Activated CD4-positive, alpha-beta T cell treated with anti-CD3 and anti-CD28 coated beads, Interleukin-2, amount 50 U/mL, for 4 hours (primary cell): ENCODE data around the gene KIF1B.
"Not testable (repeated sequence)": the region's sequence is repeated elsewhere in the genome, so short reads cannot be mapped to it uniquely, and the experiment has no call there.

Experiments used
- DNase-seq, 2 experiments: peaks; one replicate each; pipeline ENCODE4 v3.0.0-alpha.2; 2020

KIF1B gene

DNA sequence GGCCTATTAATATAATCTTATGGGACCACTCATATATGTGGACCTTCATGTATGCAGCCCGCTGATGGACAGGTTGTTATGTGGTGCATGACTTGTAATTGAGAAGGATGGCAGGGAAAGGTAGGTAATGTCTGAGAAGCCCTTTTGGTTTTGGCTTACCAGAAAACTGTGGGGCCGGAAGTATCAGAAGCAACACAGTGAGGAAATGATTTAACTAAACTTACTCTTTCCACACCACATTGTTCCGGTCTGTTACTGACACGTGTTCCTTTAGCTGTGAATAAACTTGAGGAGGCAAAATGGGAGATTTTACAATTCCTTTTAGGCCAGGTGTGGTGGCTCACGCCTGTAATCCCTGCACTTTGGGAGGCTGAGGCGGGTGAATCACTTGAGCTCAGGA lies 32.4 kb downstream of the KIF1B start:
- no peak for DNase-seq

DNA sequence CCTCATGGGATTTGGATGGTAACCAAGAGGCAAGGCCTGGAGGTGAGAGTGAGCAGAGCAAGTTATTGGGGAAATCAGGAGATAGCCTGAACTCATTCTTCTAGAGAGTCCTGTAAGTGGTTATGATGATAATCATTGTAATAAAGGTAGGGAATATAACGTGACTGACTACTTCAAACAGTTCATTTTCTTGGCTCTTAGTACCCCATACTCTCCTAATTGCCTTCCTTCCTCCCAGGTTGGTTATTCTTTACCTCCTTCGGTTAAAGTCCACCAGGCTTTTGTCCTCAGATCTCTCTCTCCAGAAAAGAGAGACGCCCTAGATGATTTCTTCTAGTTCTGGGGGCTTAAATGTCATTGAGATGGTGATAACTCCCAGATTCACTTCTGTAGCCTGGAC lies 35.3 kb downstream of the KIF1B start:
- no peak for DNase-seq

- no peak for DNase-seq
These were observed 39.6 kb downstream of the KIF1B start for GRCh38 chr1:10249808-10250457.

- no peak for DNase-seq
These were observed 40.3 kb downstream of the KIF1B start for GRCh38 chr1:10250663-10251062.

DNA sequence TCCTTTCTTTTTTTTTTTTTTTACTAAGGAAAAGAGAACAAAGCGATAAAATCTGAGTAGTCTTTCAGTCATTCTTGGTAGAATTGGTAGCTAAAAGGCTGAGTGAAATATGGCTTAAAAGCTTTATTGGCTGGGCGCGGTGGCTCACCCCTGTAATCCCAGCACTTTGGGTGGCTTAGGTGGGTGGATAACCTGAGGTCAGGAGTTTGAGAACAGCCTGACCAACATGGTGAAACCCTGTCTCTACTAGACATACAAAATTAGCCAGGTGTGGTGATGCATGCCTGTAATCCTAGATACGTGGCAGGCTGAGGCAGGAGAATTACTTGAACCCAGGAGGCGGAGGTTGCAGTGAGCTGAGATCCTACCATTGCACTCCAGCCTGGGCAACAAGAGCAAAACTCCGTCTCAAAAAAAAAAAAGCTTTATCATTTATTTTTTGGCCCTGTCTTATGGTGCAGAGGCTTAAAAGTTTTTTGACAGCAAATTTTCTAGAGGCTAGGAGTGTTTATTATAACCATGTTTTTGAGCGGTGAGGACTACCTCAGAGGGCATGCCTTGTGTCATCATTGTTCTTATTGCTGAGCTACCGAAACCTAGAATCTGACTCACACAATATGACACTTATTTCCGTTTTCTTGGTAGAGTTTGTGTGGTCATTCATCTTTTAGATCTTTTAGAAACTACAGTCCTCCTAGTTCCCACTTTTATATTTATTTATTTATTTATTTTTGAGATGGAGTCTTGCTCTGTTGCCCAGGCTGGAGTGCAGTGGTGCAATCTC lies 41.1 kb downstream of the KIF1B start:
- DNase-seq: not testable (repeated sequence)

DNA sequence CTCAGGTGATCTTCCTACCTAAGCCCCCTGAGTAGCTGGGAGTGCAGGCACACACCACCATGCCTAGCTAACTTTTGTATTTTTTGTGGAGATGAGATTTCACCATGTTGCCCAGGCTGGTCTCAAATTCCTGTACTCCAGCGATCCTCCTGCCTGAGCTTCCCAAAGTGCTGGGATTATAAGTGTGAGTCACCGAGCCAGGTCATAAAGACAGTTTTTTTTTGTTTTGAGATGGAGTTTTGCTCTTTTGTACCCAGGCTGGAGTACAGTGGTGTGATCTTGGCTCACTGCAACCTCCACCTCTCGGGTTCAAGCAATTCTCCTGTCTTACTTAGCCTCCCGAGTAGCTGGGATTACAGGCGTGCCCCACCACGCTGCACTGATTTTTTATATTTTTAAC lies 42.1 kb downstream of the KIF1B start:
- no peak for DNase-seq

DNA sequence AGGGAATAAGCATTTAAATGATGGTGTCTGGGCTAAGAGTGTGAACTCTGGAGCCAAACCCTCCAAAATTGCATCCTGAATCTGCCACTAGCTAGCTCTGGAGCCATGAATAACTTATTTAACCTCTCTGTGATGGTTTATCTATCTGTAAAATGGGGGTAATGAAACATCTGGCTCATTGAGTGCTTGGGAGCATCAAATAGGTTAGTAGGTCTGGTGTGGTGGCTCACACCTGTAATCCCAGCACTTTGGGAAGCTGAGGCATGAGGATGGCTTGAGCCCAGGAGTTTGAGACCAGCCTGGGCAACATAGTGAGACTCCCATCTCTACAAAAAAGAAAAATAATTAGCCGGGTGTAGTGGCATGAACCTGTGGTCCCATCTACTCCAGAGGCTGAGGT lies 42.8 kb downstream of the KIF1B start:
- no peak for DNase-seq

DNA sequence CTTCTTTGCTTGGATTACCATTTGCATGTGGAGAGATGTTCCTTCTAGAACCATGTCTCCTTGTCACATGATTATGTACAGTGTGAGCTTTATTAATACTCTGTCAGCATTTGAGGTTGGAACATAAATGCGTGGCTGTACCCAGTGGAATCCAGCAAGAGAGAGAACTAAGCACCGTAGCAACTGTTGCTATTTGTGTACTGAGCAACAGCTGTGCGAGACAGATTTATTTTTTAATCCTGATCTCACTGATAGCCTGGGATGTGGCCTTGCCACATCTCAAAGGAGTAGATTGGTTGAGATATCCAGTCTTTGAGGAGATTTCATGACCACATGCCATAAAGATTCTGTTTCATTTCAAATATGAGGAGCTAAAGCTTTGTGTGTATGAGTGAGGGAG lies 43.4 kb downstream of the KIF1B start:
- no peak for DNase-seq

DNA sequence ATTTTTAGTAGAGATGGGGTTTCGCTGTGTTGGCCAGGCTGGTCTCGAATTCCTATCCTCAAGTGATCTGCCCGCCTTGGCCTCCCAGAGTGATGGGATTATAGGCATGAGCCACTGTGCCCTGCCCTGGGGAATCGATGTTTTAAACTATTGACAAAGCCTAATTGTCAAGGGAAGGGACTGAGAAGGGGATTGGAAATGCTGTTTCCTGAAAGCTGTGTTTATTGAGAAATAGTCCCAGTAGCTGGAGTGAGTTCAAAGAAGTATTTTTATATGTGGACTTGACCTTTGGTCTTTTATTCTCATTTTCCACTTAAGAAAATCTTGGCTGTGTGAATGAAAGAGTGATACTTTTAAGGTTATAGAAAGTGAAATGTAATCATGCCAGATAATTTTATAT lies 47.5 kb downstream of the KIF1B start:
- no peak for DNase-seq

DNA sequence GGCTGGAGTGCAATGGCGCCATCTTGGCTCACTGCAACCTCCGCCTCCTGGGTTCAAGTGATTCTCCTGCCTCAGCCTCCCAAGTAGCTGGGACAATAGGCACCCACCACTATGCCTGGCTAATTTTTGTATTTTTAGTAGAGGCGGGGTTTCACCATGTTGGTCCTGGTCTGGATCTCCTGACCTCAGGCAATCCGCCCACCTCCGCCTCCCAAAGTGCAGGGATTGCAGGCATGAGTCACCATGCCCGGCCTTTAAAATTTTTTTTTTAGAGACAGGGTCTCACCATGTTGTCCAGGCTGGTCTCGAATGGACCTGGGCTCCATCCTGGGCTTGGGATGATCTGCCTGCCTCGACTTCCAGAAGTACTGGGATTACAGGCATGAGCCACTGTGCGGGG lies 49.2 kb downstream of the KIF1B start:
- DNase-seq: not testable (repeated sequence)

GRCh38 chr1:10263450-10264082 lies 53.2 kb downstream of the KIF1B start:
- no peak for DNase-seq

GRCh38 chr1:10265027-10265426 lies 54.7 kb downstream of the KIF1B start:
- no peak for DNase-seq

DNA sequence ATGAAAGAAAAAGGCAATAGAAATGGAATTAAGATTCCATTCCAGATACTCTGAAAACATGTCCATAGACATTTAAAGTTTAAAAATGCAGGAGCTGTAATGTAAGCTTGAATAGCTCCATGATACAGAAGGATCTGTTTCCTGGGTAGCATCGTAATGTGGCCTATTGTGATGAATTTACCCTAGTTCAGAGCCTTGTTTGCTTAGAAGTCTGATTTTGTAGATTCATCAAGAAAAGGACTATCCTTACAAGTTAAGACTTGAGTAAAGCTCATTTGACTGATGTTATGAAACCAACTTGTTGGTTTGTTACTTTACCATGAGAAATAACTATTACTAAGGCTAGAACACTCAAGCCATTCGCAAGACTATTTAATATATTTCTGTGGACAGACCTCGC lies 55.5 kb downstream of the KIF1B start:
- no peak for DNase-seq

GRCh38 chr1:10267319-10267718 lies 56.9 kb downstream of the KIF1B start:
- DNase-seq: no peak

DNA sequence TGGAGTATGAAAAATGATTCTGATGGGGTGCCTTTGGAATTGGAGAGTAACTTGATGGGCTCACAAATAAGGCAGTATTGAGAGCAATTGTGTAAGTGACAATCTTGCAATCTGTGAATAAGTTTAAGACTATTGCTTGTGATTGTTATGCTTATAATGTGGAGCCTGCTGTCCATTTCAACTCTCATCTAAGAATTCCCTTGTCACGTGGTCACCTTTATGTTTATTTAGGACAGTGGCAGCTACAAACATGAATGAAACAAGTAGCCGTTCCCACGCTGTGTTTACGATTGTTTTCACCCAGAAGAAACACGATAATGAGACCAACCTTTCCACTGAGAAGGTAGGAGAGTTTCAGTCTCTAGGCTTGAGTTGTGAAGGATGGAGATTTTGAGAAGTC lies 57.6 kb downstream of the KIF1B start:
- no peak for DNase-seq

GRCh38 chr1:10271090-10271489 lies 60.7 kb downstream of the KIF1B start:
- DNase-seq: no peak

- no peak for DNase-seq
These were observed 61.5 kb downstream of the KIF1B start for GRCh38 chr1:10271869-10272268.

- DNase-seq: no peak
These were observed 61.9 kb downstream of the KIF1B start for GRCh38 chr1:10272274-10272673.

- DNase-seq: no peak
These were observed 68.5 kb downstream of the KIF1B start for GRCh38 chr1:10278880-10279279.

- DNase-seq: no peak
These were observed 70.3 kb downstream of the KIF1B start for GRCh38 chr1:10280439-10281350.

DNA sequence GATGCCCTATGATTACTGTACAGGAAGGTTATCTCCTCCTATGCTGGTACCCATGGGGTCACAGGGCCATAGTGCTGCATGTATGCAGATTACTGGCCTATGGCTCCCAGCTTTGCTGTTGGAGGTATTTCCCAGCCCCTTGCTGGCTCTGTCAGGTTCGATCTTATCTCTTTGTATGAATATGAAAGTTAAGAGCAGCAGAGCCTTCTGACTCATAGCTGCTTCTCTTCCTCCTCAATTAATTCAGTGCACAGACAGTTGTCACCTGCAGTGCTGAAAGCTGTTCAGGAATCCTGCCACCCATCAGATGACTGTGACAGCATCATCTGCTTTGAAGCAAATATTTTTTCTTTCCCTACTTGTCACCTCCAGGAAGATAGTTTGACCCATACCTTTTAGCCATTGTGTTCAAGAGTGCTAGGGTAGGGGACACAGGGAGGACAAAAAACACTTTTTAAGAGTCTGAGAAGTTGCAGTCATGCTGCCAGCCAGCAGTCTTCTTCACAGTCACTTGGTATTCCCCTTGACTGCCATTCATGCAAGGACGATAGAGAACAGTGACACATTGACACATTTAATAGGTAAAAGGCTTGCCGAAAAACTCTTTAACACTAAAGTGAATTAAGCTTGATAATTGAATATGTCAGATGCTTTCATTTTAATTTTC lies 73.1 kb downstream of the KIF1B start:
- DNase-seq: no peak

- DNase-seq: no peak
These were observed 75.9 kb downstream of the KIF1B start for GRCh38 chr1:10286244-10286643.
